D721Med (cell line): ENCODE measurements around the gene ARHGAP40.

Experiments
- DNase-seq: peaks from one replicate; pipeline ENCODE4 v3.0.0; 2011; ENCODE audit warnings: low spot score; ENCODE audit not compliant: insufficient read length
- FAIRE-seq: peaks from 2 replicates; lab custom pipeline; 2011; peaks lifted over from hg19 to GRCh38; lab: Jason Lieb, UNC
- TF ChIP-seq, protein P1 (sequence below): IDR thresholded peaks from 2 replicates; pipeline ENCODE4 v1.5.1; 2012; ENCODE audit warnings: mild to moderate bottlenecking, control low read depth; ENCODE audit not compliant: insufficient read depth; ENCODE audit errors: missing control alignments

The ARHGAP40 gene

DNA sequence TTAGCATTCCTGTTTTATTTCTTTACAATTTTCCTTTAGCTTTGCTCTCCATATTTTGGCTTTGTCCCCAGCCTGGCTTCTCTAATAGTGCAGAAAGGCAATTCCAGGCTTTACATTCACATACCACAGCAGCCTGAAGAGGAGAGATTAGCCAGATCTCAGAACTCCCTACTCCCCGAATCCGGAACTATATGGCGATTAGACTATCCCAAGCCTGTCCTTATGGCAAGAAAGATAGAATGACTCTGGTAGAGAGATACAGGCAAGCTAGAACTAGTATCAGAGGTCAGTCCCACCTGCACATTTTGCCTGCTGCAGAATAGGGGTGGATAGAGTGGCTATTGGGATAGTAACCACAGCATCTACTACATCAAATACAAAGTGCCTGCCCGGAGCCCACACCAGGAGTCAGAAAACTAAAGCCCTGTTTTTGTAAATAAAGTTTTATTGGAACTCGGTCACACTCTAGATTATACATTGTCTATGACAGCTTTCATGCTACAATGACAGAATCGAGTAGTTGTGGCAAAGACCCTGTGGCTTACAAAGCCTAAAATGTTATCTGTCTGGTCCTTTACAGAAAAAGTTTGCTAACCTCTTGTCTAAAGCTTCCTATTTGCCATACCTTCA lies 37.7 kb upstream of the ARHGAP40 start:
- TF ChIP-seq, protein P1, sequence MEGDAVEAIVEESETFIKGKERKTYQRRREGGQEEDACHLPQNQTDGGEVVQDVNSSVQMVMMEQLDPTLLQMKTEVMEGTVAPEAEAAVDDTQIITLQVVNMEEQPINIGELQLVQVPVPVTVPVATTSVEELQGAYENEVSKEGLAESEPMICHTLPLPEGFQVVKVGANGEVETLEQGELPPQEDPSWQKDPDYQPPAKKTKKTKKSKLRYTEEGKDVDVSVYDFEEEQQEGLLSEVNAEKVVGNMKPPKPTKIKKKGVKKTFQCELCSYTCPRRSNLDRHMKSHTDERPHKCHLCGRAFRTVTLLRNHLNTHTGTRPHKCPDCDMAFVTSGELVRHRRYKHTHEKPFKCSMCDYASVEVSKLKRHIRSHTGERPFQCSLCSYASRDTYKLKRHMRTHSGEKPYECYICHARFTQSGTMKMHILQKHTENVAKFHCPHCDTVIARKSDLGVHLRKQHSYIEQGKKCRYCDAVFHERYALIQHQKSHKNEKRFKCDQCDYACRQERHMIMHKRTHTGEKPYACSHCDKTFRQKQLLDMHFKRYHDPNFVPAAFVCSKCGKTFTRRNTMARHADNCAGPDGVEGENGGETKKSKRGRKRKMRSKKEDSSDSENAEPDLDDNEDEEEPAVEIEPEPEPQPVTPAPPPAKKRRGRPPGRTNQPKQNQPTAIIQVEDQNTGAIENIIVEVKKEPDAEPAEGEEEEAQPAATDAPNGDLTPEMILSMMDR, result no peak
- FAIRE-seq (no peak), DNase-seq (no peak)

DNA sequence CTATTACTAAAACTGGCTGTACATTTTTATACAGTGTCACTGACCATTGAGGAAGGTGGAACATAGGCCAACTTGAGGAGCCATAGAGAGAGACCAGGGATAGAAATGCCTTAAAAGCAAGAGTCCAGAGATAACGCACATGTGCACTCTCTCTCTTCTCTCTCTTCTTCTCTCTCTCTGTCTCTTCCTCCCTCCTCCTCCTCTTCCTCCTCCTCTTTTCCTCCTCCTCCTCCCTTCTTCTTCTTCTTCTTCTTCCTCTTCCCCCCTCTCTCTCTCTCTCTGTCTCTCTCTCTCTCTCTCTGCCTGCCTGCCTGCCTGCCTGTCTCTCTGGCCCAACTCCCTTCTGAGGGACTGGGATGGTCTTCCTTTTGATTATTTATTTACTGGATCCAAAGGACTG lies 36.9 kb upstream of the ARHGAP40 start:
- TF ChIP-seq, protein P1, result no peak
- no peak for DNase-seq
- no peak for FAIRE-seq

- no peak for FAIRE-seq
- TF ChIP-seq, protein P1, result no peak
- no peak for DNase-seq
Measured at GRCh38 chr20:38566036-38566598, 35.5 kb upstream of the ARHGAP40 start.

DNA sequence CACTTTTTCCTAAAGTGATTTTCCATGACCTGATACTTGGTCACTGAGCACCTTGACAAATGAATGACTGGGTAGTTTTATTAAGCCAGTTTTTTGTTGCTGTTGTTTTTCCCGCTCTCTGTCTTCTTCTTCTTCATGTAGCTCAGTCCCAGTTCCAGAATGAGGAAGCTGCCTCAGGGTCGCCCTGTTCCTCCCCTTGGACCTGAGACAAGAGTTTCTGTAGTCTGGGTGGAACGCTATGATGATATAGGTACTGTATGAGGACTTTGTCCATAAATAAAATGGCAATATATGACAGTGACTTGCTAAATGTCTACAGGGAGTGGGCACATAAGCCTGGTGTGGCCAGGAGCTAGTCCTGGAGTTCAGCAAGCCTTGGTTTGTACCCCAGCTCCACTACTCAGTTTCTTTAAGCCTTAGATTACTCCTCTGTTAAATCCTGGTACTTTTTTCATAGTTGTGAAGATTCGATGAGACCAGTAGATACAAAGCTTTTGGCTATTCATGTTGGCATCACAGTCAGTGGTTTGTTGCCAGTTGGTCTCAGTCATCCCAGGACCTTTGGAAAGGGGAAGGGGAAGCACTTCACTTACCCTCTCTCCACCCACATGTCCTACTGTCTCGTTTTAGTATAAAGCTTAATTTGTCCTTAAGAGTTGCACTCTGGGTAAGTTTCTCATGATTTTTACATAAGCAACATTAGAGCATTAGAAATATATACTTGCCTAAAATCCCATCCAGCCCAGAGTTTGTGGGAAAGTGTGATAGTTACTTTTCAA lies 31.7 kb upstream of the ARHGAP40 start:
- no peak for FAIRE-seq
- DNase-seq, result no peak
- TF ChIP-seq, protein P1, result no peak

DNA sequence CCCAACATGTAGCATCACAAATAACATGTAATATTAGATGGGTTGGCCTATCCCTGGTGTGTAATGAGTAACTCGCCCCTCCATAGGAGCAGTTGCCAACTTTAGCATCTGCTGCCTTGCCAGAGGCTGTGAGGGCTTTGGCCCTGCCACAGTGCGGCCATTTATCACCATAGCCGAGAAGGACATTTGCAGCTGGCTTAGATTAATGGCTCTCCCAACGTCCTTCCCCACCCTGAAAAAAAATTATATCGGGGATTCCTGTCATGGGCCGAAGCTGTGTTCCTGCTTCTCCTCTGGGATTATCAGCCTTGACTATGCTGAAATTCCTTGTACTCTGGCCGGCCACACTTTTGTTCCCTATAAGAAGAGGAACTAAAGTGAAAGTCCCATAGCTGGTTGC lies 28.2 kb upstream of the ARHGAP40 start:
- TF ChIP-seq, protein P1, result no peak
- FAIRE-seq, result no peak
- DNase-seq, result no peak

DNA sequence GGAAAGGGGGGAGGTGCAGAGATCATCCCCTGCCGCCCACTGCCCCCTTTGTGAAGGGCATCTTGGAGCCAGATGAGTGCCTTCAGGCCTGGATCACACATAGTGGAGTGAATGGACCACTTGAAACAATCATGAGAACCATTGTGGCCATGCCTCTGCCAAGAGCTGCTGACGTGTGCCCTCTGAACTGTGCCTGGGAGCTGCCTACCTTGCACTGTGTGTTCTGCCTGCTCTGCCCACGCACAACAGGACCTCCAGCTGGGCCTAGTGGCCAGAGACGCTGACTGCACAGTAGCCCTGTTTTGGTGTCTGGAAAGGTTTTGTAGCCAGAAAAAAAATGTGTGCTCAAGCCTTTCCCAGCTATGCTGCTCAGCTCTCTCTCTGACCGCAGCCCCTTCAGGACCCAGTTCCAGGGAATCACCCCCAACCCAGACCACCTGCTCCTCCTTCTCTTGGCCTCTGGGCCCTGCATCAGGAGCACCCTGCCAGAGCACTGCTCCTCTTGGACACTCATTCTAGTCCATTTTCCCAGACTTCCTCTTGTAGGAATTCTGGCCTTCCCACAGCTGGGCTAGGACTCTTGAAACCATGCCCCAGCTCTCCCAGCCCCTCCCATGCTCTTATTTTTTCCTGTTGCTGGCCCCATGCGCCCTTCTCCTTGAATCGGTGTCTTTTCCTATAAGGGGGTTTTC lies 22.2 kb upstream of the ARHGAP40 start:
- no peak for DNase-seq
- FAIRE-seq, result no peak
- TF ChIP-seq, protein P1, result no peak
